Measurements from ENCODE around the gene TMEM132E.

TMEM132E gene

DNA sequence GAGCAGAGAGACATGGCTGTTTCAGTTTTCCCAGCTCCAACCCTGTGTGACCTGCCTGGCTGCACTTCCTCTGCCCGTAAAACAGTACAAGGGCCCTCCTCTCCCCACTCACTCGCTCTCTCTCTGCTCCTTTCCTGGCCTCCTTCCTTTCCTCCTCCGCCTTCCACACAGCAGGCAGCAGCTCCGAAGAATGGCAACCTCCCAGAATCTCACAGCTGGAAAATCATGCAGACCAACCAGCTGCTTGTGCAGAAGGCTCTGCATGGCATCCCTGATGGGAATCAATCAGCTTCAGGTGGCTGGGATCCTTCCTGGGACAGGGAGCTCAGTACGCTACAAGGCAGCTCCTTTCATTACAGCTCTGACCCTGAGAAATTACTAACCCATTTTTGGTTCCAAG, 27.4 kb downstream of the TMEM132E start:
- no peak for DNase-seq

DNA sequence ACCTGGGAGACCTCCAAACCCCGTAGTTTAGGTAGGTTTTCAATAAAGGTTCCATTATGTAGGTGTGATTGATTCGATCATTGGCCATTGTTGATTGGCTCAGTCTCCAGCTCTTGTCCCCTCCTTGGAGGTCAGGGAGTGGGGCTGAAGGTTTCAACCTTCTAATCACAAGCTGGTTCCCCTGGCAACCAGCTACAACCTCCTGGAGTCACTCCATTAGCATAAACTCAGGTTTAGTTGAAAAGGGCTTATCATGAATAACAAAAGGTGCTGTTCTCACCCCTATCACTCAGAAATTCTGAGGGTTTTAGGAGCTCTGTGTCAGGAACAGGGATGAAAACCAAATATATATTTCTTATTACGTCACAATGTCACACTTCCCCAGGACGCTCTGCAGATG, 28.5 kb downstream of the TMEM132E start:
- DNase-seq, result no peak

DNA sequence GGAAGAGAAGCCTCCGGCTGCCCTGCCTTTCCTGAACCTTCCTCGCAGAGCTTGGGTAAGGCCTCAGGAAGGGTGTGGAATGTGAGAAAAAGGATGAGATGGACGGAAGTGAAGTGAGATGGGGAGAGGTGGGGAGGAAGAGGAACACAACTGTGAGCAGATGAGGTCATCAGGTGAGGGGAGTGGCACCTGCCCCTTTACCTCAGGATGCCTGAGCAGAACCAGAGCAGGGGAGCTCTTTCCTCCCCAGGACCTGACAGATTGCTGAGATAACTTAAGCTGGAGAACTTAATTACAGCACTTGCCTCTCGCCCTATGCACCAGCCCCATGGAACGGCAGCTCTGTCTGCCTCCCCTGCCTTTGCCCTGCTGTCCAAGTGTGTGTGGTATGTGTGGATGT, 29.8 kb downstream of the TMEM132E start:
- DNase-seq, result no peak

DNA sequence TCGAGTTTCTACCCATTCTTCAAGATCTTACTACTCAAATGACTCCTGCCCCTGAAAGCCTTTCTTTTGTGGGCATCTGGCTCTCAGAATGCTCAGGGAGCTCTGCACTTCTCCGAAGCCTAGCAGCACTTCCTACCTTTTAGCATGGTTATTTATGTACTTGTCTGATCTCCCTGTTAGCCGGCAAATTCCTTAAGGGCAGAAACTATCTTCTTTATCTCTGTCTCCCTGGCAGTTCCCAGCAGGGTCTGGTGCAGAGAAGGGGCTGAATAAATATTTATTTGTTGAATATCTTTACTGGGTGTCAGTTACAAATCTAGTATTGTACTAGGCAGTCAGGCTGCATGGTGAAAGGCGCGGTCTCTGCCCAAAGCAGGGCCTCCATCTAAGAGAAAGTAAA, 30.7 kb downstream of the TMEM132E start:
- DNase-seq, result no peak

GRCh38 chr17:34610506-34610905, 31.1 kb downstream of the TMEM132E start:
- DNase-seq, result no peak

- DNase-seq, result no peak
Observed at GRCh38 chr17:34613064-34614019, 34.0 kb downstream of the TMEM132E start.

DNA sequence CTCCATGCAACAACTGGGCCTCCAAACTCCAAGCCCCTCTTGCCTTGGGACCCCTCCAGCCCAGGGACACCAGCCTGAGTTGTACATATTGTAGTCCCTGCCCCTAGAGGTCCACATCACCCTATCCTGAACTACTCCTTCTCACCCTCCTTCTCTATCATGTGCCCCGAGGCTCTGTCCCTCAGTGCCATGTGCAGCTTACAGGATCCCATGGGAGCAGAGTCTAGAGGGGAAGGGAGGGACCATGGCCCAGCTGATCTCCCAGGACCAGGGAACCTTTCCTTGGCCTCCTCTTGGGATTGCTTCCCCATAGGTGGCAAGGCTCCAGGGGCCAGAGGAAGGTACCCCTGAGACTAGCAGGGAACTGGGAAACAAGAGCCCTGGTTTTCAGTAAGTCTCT, 35.3 kb downstream of the TMEM132E start:
- DNase-seq, result no peak

DNA sequence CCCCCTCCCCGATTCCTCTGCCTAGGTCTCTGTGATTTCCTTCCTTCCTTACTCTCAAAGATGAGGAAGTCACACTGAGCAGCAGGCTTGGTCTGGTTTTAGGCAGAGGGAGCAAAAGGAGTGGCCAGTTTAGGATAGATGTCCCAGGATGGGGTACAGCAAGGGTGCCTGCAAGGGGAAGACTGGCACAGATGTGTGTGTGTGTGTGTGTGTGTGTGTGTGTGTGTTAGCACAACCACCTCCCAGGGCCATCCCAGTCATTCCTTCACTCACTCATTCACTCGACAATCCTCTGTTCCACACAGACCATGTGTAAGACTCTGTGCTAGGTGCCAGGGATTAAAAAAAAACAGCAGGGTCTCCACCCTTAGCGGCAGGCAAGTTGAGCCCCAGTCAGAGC, 35.9 kb downstream of the TMEM132E start:
- no peak for DNase-seq

GRCh38 chr17:34616148-34616547, 36.8 kb downstream of the TMEM132E start:
- no peak for DNase-seq

- no peak for DNase-seq
Observed at GRCh38 chr17:34617398-34617797, 38.0 kb downstream of the TMEM132E start.

GRCh38 chr17:34619687-34620217, 40.4 kb downstream of the TMEM132E start:
- DNase-seq, result no peak

DNA sequence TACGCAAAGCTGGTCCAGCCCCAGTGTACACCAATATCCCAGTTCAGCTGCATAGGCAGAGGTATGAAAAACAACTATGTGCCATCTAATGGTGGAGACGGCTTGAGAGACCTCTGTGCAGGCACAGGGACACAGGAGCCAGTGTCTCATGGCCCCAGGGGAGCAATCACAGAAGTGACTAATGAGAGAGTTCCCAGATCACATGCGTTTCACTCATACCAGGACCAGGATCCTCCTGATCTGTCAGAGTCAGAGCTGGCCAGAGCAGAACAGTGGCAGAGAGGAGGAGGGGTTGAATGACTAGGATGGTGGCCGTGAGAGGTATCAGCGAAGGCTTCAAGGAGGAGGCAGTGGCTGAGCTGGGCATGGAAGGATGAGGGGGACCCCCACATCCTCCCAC, 41.1 kb downstream of the TMEM132E start:
- no peak for DNase-seq

DNA sequence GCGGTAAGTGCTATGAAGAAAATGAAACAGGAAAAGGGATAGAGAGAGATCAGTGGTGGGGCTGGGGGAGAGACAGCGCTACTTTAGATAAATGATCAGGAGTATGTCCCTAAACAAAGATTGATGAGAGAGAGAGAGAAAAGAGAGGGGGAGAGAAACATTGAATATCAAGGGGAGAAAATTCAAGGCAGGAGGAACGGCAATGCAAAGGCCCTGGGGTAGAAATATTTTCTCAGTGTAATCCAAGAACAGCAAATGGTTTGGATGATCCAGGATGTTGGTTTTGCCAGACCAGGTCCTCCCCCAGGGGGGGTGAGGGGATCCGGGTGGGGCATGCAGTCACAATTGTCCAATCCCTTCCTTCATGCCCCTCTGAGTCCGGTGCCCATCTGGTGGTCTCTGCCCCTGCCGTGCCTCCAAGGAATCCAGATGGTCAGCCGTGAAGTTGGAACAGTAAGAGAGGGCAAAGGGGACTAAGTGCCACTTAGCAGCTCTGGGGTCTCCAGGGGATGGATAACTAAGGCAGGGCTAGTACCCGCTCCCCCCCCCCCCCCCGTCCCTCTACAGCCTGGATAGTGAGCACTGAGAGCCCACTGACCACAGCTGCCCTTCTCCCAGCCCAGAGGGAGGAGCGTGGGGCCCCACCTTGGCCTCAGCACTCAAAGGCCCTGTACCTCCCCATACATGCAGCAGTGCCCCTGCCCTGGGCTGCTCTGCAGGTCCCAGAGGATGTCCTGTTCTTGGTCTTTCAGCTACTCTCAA, 43.7 kb downstream of the TMEM132E start:
- DNase-seq, result no peak

DNA sequence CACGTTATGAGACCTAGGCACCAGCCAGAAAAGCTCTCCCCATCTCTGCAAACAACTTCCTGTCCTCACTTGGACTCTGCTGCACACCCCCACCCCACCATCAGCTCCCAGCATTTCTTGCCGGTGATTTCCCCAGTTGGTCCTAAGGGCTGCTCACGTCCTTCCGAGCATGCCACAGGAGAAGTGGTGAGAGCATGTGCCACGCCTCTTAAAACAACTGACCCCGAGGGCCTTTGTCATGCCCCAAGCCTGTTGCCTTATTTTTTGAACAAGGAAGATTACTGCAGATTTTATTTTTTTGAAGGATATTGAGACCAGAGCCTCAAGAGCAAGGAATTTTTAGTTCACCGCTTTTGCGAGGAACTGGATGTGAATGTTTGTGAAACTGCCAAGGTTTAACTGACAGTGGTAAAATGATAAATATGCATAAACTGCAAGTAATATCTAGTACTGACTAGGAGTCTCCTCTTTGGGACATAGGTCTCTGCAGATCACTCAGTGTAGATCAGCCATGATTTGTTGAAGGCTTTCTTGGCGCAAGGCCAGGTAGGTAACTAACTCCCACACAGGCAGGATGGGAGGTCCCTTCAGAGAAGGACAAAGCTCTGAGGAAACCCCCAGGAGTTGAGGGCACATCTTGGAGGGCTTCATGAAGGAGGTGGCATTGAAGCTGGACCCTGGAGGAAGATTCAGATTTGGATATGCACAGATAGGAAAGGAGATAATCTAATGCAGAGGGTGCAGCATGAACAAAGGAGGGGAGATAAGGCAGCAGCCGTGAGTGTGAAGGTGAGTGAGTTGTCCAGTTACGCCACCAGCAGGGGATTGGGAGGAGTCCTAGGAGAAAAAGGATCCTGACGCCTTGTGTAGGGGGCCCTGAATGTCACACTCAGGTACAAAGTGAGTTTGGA, 44.7 kb downstream of the TMEM132E start:
- DNase-seq, result no peak

DNA sequence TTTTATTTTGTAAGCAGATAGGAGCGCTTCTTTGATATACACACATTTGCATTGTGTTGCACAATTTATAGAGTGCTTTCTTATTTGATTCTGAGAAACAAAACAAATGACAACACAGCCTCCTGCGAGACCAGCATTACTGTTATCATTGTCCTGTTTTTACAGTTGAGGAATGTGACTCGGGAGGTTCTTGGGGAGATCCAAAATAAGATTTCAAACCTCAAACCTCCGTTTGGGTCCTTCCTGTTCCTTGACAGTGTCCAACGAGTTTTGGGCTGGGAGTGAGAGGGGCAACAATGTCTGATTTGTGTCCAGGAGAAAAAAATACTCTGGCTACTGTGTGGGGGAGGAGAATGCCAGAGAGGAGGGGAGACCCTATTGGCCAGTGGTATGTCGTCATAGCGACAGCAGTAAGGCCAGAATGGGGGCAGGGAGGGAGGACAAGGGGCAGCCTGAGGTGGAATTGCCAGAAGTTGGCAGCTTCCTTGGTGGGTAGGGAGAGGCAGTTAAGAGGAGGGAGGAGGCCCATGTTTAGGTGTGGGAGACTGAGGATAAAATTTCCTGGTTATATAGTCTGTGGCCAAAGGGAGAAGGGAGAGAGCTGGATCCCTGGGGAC, 45.5 kb downstream of the TMEM132E start:
- DNase-seq, result no peak

GRCh38 chr17:34626121-34626681, 46.8 kb downstream of the TMEM132E start:
- DNase-seq, result no peak

GRCh38 chr17:34628879-34629278, 49.5 kb downstream of the TMEM132E start:
- DNase-seq, result no peak

DNA sequence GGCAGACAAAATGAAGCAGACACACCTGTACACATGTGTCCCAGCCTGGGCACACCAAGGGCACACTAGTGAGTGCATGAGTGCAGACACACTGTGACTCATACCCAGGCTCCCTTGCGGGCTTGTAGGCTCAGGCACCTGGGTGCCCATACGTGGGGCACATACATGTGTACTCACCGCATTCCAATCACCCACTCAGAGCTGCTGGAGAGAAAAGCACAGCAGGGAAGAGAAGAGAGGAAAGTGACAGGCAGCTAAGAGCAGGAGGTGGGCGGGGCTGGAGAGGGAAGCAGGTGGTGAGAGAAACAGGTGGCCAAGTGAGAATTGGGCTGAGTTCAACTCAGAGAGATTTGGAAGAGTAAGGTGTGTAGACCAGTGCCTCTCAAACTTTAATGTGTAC, 54.0 kb downstream of the TMEM132E start:
- no peak for DNase-seq

DNA sequence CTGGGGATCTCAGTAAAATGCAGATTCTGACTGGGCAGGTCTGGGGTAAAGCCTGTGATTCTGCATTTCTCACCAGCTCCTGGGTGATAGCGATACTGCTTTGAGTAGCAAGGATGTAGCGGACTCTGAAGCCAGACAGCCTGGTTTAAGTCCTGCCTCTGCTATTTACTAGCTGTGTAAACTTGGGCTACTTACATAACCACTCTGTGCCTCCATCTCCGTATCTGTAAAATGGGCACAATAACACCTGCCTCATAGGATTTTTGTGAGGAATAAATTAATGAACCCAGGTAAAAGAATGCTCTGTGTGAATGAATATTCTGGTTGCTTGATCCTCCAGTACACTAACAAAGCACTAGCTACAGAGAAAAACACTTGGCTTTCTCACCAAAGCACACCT, 54.4 kb downstream of the TMEM132E start:
- no peak for DNase-seq

DNA sequence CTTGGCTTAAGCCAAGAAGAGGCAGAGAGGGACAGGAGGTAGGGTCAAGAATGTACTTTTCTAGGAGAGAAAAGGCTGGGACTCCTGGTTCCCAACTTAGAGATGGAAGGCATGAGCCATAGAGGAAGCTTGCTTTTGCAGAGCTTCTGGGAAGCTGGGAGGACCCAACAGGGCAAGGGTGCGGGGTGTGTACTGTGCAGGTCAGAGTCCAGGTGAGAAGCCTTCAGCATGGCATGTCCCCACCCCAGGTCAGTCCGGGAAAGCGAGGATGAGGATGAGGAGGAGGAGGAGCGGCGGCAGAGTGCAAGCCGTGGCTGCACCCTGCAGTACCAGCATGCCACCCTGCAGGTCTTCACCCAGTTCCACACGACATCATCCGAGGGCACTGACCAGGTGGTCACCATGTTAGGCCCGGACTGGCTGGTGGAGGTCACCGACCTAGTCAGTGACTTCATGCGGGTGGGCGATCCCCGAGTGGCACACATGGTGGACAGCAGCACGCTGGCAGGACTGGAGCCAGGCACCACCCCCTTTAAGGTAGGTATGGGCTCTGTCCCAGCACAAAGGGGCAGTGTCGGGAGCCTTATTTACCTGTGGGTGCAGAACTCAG, 55.3 kb downstream of the TMEM132E start:
- no peak for DNase-seq

- no peak for DNase-seq
Observed at GRCh38 chr17:34635876-34636275, 56.5 kb downstream of the TMEM132E start.
